T-helper 1 cell treated with Interleukin-12 subunit alpha and Interleukin-12 subunit beta and Interleukin-4 antibody, amounts not matched to agents 30 ng/mL and 1 ng/mL, for 36 hours (primary cell): ENCODE measurements around the gene ADAMTS9. TPM values are rescaled to one million over a fixed set of nuclear protein-coding genes. Genes with fewer than 3 reads are reported as not detected.

Source experiments
- intact Hi-C: fragments of 100-400 bp; cut with micrococcal nuclease; formaldehyde crosslinking; loops from one replicate; pipeline ENCODE4 v1.15.1; 2024
- total RNA-seq: library from RNA; stranded (reverse); gene quantifications from 2 replicates; pipeline ENCODE4 v1.2.3, GENCODE V29; 2022

ADAMTS9 gene, protein sequence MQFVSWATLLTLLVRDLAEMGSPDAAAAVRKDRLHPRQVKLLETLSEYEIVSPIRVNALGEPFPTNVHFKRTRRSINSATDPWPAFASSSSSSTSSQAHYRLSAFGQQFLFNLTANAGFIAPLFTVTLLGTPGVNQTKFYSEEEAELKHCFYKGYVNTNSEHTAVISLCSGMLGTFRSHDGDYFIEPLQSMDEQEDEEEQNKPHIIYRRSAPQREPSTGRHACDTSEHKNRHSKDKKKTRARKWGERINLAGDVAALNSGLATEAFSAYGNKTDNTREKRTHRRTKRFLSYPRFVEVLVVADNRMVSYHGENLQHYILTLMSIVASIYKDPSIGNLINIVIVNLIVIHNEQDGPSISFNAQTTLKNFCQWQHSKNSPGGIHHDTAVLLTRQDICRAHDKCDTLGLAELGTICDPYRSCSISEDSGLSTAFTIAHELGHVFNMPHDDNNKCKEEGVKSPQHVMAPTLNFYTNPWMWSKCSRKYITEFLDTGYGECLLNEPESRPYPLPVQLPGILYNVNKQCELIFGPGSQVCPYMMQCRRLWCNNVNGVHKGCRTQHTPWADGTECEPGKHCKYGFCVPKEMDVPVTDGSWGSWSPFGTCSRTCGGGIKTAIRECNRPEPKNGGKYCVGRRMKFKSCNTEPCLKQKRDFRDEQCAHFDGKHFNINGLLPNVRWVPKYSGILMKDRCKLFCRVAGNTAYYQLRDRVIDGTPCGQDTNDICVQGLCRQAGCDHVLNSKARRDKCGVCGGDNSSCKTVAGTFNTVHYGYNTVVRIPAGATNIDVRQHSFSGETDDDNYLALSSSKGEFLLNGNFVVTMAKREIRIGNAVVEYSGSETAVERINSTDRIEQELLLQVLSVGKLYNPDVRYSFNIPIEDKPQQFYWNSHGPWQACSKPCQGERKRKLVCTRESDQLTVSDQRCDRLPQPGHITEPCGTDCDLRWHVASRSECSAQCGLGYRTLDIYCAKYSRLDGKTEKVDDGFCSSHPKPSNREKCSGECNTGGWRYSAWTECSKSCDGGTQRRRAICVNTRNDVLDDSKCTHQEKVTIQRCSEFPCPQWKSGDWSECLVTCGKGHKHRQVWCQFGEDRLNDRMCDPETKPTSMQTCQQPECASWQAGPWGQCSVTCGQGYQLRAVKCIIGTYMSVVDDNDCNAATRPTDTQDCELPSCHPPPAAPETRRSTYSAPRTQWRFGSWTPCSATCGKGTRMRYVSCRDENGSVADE (N-terminal part only)
- total RNA-seq = not detected in 2 replicates

DNA sequence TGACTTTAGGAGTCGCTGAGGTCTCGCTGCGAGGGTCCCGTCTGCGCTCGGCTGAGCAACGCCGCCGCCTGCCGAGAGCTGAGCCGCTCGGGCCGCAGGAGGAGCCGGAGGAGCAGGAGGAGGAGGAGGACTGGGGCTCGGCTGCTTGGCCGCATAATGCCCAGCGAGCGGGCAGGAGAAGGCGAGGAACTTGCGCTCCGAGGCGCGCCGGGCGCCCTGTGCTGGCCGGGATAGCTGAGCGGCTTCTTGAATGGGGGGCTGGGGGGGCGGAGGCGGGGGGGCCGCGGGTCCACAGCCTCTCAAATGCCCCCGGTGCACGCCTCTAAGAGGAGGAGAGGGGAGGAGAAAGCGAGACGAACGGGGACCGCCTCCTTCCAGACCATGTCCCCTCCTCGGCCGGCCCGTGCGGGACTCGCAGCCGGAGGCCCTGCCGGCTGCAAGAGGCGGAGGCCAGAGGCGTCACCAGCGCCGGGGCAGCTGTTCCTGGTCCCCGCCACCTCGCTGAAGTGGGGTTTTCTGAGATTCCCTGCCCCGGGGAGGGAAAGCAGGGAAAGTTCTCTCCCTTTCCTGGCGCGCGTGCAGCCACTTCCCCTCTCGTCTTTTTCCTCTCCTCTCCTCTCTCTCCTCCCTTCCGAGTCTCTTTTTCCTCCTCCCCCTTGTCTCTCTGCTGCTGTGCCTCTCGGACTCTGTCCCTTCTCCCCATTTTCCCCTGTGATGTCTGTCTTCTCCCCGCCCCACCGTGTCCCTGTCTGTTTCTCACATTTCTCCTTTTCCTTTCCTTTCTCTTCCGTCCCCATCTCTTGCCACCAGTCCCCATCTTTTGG is at the start of gene ADAMTS9:
ADAMTS9 (minus strand) TSS at position 220 of the 824 bp plus-strand sequence. CDS start 343 bp downstream, outside the sequence.
- intact Hi-C loops = no loop called here

DNA sequence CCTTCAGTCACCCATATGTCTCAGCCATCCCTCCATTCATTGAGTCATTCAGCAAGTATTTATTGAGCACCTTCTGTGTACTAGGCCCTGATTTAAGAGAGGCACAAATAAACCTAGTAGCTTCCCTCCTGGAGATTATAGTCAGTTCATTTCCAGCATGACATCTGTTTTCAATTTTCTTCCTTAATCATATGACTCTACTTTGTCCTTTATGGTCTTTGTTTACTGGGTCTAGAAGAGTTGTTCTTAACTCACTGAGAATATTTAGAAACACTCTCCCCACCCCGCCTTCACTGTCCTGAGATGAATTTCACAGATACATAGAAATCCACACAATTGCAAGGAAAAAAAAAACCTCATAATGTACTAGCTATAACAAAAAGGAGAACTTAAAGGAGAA is 44.8 kb upstream of the ADAMTS9 start:
- intact Hi-C loops = no loop called here

DNA sequence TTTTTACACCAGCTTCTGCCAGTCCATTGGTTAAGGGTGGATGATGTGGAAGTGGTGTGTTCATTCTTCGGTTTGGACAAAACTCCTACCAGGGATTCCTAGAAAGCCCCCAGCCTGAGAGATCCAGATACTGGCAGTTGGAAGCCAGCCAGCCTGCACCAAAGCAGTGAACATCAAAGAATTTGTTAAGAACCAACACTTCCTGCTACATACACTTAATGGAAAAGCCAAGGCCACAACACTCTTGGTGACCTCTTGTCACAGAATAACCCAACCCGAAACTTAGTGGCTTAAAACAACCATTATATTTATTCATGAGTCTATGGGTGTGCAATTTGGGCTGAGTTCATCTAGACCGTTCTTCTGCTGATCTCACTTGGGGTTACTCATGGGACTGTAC is 42.9 kb upstream of the ADAMTS9 start:
- intact Hi-C loops = no loop called here

DNA sequence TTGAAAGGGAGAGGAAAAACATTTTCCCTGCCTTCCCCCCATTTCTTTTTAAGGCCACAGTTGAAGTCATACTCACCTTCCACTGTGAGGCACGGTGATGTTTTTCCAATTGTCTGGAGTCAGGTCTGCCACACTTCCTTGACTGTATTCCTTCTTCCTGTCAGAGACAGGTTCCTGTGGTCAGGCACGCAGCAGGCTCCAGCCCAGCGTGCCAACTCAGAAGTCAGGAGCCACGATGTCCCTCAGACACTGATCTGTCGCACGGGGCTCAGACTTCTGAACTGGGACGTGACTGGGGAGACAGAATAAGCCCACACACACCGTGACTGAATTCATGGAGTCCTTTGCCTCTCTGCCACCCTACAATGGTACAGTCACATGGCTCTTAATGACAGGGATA is 41.2 kb upstream of the ADAMTS9 start:
- intact Hi-C loops = no loop called here

DNA sequence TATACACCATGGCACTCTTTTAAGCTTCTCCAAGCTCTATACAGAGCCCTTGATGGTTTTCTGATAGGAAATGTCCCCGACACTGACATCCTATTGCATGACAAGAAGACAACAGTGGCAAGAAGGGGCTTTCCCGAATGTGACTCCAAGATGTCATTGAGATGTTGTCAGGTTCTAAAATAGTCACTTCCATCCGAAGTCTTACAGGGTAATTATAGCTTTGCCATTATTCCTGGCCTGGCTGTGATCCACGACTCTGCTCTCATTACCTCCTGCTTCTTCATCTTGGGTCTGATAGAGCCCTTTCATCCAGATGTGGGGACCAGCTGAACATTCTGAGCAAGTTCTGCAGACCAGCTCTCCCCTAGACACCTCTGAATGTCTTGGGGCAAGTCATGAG is 40.6 kb upstream of the ADAMTS9 start:
- intact Hi-C loops = no loop called here

DNA sequence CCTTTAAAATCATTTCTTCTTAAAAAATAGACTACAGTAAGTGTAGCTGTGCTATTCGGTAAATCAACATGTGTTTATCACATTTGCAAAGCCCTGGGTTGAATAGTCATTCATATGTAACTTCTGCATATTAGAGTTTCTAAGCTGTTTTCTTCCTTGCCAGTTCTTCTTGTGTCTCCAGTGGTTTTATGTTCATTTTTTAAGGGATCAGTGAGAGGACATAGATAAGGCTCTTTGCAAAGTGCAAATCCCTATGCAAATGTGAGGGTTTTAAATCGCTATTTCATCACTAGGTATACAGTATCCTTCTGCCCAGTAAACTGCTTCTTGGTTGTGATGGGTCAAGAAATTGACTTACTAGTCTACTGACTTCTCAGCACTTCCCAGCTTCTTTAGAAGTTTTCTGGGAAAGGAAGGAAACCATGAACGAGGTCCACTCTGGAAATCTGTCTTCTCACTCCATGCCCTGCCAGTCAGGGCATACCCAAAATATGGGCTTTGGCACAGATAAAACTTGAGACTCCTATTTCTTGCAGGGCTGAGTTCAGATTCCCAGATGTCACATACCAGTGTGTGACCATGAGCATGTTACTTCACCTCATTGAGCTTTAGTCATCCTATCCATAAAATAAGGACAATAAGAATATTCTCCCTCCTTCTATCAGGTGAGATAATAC is 38.8 kb upstream of the ADAMTS9 start:
- intact Hi-C loops = no loop called here

DNA sequence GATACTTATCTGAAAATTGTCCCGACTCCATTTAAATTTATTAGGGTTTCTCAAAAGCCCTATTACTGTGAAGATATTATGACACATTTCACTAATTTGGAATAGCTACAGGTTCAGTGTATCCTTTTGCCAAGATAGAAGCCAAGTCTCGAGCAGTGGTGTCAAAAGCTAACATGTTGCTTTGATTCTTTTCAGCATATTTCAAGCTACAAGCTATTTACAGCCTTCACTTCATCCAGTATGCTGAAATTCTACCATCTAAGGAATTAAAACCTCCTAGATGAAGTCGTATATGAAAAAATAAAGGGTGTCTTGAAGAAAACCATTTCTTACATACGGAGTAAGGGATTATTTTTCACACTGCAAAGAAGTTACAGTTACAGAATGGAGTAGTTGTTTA is 31.2 kb upstream of the ADAMTS9 start:
- intact Hi-C loops = no loop called here

DNA sequence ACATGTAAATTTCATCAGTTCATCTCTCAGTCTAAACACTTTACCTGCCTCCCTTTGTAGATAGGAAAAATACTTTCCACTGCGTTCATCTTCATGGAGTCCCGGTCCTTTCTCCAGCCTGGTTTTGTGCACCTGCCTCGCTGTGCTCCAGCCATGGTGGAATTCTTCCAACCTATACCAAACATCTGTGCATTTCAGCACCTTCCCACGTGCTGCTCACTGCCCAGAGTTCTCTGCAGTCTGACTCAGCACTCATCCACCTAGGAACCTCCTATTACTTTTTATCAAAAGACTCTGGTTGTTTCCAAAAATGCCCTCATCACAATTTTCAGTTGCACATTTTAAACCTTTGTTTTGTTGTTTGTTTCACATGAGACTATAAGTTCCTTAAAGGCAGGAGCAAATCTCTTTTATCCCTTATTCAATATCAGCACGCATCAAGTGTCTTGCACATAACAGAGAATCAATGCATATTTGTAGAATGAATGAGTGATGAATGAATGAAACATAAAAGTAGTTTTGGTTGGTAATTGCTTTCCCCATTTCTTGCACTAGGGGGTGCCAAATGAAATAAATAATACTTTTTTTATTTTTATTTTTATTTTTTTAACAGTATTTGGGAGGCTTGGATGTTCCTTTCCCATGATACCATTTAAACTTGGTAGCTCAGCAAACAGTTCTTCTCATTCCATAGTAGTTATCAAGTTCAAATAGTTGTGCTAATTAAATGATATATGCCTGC is 30.2 kb upstream of the ADAMTS9 start:
- intact Hi-C loops = no loop called here

DNA sequence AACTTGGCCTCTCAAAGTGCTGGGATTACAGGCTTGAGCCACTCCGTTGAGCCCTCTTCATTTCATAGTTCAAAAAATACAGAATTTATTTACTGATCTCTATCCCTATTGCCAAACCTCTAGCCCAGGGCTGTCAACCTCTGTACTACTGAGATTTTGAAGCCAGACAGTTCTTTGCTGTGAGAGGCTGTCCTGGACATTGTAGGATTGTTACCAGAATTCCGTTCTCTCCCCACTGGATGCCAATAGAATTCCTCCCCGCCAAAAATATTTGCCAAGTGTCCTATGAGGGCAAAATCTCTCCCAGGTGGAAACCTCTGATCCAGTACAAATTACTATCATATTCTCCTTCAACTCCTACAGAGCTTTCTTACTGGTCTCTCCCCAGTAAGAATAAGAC is 29.6 kb upstream of the ADAMTS9 start:
- intact Hi-C loops = no loop called here

DNA sequence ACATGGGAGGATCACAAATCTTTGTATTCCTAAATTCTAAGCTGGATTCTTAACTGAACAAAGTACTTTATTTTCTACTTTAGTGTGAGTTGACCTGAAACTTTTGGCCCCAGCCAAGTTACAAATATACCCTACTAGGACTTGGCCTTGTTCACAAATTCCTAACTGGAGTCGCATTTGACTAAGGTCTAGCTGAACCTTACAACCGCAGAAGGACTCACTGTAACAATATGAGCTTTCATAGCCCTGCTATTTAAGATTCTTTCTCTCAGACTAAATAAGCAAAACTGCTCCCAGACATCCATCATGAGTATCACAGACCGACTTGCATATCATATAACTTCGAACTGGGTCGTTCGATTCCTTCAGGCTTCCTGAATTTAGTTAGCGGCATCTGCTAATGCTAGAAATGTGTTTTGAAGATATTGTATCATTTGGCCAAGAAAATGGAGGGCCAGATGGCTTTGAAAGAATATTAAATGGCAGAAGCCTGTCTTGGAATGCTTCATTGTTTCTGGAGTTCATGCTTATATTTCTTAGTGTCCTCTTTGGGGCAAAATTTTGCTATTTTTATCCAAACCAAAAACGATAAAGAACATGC is 28.4 kb upstream of the ADAMTS9 start:
- intact Hi-C loops = no loop called here

DNA sequence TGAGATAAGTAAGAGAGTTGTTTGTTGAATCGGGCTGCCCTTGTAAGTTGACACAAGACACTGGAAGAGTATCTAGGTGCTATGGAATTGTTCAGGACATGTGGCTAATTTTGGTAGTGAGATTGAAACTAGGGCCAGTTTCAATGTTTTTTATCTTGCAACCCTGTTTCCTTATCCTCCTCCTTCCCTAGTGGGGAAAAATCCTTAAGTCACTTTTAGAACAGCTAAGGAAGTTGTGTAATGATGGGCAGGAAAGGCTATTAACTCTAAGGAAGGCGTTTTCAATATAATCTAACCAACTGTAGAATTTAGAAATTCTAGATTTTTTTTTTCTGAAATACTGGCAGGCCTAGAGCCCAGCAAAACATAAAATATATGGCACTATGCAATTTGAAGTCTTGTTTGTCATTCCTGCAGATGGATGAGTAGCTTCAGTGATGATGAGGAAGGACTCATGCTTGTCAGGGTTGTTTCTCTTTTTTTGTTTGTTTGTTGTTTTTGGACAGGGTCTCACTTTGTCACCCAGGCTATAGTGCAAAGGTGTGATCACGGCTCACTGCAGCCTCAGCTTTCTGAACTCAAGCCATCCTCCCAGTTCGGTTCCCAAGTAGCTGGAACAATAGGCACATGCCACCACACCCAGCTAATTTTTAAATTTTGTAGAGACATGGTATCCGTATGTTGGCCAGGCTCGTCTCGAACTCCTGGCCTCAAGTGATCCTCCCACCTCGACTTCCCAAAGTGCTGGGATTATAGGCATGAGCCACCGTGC is 27.6 kb upstream of the ADAMTS9 start:
- intact Hi-C loops = no loop called here

DNA sequence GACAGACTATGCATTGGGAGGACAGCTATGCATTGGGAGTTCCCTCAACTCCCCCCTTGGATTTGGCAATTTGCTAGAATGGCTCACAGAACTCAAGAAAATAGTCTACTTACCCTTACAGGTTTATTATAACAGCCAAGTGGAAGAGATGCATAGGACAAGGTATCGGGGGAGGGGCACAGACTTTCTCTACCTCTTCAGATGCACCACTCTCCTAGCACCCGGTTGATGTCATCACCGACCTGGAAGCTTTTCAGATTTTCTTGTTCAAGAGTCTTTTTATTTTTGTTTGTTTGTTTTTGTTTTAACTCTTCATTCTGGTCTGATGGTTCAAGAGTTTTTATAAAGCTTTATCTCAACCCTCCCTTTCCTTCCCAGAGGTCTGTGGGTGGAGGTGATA is 20.7 kb upstream of the ADAMTS9 start:
- intact Hi-C loops = no loop called here

DNA sequence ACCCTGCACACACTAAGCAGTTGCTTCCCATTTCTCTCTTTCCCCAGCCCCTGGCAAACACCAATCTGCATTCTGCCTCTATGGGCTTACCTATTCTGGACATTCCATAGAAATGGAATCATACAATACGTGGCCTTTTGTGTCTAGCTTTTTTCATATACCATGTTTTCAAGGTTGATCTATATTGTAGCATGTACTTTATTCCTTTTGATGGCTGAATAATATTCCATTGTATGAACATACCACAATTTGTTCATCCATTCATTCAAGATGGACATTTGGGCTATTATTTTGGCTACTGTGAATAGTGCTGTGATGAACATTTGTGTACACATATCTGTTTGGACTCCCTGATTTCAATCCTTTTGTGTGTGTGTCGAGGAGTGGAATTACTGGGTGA is 18.1 kb upstream of the ADAMTS9 start:
- intact Hi-C loops = no loop called here

DNA sequence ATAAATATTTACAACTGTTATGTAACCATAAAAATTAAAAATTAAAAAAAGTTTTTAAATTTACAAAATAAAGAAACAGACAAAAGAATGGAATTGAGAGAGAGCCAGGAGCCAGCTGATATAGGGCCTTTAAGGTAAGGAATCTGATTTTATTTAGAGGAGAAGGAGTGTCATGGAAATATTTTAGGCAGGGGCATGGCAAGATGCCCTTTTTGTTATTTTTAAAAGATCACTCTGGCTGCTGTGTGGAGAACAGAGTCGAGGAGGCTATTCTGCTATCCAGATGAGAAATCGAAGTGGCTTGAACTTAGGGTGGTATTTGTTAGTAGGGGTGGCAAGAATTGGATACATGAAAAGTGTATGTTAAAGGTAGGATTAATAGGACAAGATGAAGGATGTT is 9.1 kb upstream of the ADAMTS9 start:
- intact Hi-C loops = no loop called here

DNA sequence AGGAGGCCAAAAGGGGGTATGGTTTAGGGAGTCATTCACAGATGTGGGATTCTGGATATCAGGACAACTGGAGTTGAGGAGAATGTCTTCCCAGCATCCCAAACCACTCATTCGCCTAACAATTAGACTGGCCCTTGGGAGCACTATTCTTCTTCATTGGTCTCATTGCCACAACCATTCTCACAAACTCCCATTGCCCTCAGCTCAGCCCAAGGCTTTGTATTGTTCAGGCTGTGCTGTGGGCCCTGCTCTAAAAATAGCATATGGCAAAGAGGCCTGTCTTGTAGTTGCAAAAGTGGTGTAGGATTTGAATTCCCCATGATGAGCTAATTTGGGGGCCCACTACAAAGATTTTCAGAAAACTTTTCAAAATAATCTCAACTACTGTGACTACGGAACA is 6.3 kb upstream of the ADAMTS9 start:
- intact Hi-C loops = no loop called here

DNA sequence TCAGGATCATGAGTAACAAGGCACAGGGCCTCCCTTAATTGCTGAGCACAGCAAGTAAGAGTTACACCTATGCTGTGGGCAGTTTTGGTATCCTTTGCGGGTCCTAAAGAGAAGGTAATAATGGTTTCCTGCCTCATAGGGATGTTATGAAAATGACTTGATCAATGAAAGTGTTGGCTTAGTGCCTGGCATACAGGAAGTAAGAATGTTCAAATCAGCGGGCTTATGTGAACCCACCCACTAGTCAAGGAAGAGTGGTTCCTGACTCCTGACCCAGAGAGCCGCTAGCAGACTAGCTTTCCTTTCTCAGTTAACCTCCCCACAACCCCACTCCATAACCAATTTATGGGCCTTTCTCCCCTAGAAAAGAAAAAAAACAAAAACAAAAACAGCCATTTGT is 5.2 kb upstream of the ADAMTS9 start:
- intact Hi-C loops = no loop called here

DNA sequence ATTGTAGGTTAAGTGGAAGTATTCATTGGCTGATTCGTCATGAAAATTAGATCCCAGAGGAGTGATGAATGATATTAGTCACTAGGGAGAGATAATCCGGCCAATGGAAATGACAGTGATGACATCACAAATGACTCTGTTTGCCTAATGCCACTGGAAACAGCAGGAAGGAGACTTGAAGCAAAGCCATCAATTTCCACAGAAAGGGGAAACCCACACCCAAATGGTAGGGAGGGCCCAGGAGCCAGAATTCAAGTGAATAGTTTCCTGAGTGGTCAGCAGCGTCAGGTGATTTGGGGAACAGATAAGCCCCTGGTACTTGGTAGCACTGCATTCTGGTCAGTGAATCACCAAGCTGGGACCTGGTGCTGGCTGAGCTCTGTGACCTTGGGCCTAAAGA is 3.3 kb upstream of the ADAMTS9 start:
- intact Hi-C loops = no loop called here

DNA sequence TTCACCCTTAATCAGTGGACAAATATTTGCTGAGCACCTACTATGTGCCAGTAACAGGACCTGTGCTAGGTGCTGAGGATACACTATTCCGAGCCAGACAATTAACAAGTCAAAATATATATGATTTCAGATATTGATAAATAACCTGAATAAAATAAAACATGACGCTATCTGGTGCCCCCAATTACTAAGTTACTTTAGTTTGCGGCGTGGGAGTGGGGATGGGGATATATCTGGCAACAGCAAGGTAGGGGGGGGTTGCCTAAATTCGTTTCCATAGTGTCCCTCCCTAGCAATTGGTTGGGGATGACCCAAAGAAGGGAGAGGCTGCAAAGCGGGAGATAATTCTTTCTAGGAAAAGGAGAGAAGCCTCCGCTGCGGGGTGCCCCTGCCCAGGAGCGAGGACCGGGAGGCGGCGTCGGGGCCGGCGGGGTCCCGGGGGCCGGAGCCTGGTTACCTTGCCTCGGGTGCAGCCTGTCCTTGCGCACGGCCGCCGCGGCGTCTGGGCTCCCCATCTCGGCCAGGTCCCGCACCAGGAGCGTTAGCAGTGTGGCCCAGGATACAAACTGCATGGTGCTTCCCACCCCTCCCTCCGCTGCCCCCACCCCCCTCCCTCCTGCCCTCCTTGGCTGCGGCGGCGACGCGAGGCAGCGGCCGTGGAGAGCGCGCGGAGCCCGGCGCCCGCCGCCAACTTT is 567 bp downstream of the ADAMTS9 start:
- intact Hi-C loops = no loop called here
